Inferior parietal cortex (tissue), 1 donor: ENCODE data around the gene EFNA5.
"Not testable (repeated sequence)": the region's sequence is repeated elsewhere in the genome, so short reads cannot be mapped to it uniquely, and the experiment has no call there.

ENCODE experiments used
- DNase-seq: peaks from one replicate; pipeline ENCODE4 v3.0.0-alpha.2; 2016; ENCODE audit errors: extremely low spot score

The EFNA5 gene

GRCh38 chr5:107459605-107460004 is 211.1 kb downstream of the EFNA5 start:
- DNase-seq, result no peak

GRCh38 chr5:107458322-107458721 is 212.4 kb downstream of the EFNA5 start:
- DNase-seq, result no peak

- DNase-seq, result no peak
These were observed 212.9 kb downstream of the EFNA5 start for GRCh38 chr5:107457881-107458280.

GRCh38 chr5:107457138-107457537 is 213.6 kb downstream of the EFNA5 start:
- no peak for DNase-seq

GRCh38 chr5:107456281-107456715 is 214.4 kb downstream of the EFNA5 start:
- no peak for DNase-seq

- DNase-seq, result no peak
These were observed 215.6 kb downstream of the EFNA5 start for GRCh38 chr5:107455111-107455544.

GRCh38 chr5:107451827-107452226 is 218.9 kb downstream of the EFNA5 start:
- DNase-seq, result not testable (repeated sequence)

GRCh38 chr5:107451028-107451427 is 219.7 kb downstream of the EFNA5 start:
- no peak for DNase-seq

- no peak for DNase-seq
These were observed 220.2 kb downstream of the EFNA5 start for GRCh38 chr5:107450531-107450930.

- no peak for DNase-seq
These were observed 221.4 kb downstream of the EFNA5 start for GRCh38 chr5:107449369-107449768.

- DNase-seq, result no peak
These were observed 223.2 kb downstream of the EFNA5 start for GRCh38 chr5:107447587-107447986.

- no peak for DNase-seq
These were observed 223.8 kb downstream of the EFNA5 start for GRCh38 chr5:107446972-107447371.

GRCh38 chr5:107444300-107444699 is 226.4 kb downstream of the EFNA5 start:
- no peak for DNase-seq

GRCh38 chr5:107443897-107444296 is 226.8 kb downstream of the EFNA5 start:
- DNase-seq, result no peak

GRCh38 chr5:107442452-107442851 is 228.3 kb downstream of the EFNA5 start:
- no peak for DNase-seq

GRCh38 chr5:107439832-107440231 is 230.9 kb downstream of the EFNA5 start:
- DNase-seq, result no peak

- no peak for DNase-seq
These were observed 232.7 kb downstream of the EFNA5 start for GRCh38 chr5:107437986-107438510.

GRCh38 chr5:107437154-107437553 is 233.6 kb downstream of the EFNA5 start:
- DNase-seq, result no peak

GRCh38 chr5:107436201-107436600 is 234.5 kb downstream of the EFNA5 start:
- DNase-seq, result no peak

GRCh38 chr5:107435061-107435460 is 235.7 kb downstream of the EFNA5 start:
- no peak for DNase-seq

GRCh38 chr5:107433646-107434045 is 237.1 kb downstream of the EFNA5 start:
- not testable (repeated sequence) for DNase-seq

GRCh38 chr5:107431998-107432397 is 238.7 kb downstream of the EFNA5 start:
- DNase-seq, result no peak

- no peak for DNase-seq
These were observed 239.2 kb downstream of the EFNA5 start for GRCh38 chr5:107431536-107431935.

- no peak for DNase-seq
These were observed 240.6 kb downstream of the EFNA5 start for GRCh38 chr5:107430071-107430625.
